ENCODE data around the gene CYP2A6.
"Not testable (repeated sequence)": the region's sequence is repeated elsewhere in the genome, so short reads cannot be mapped to it uniquely, and the experiment has no call there.

The CYP2A6 gene

DNA sequence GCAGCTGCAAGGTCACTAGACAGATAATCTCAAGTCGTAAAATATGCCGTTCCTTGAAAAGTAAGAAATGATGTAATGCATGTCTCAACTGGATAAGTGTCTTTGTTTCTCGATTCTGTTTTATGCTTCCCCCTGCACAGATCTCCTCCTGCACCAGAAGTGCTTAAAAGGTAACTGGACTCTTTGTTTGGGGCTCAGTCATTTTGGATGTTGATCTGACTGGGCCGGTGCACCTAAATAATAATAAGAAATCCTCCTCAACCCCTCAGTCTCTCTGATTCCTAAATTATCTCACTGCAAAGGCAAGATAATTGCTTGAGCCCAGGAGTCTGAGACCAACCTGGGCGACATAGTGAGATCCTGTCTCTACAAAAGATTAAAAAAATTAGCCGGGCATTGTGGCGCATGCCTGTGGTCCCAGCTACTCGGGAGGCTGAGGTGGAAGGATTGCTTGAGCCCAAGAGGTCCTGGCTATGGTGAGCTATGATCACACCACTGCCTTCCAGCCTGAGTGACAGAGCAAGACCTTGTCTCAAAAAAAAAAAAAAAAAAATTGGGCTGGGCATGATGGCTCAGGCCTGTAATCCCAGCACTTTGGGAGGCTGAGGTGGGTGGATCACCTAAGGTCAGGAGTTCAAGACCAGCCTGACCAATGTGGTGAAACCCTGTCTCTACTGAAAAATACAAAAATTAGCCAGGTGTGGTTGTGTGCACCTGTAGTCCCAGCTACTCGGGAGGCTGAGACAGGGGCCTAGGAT lies 14.7 kb upstream of the CYP2A6 start:
- H3K27ac Mint-ChIP-seq, H3K4me3 Mint-ChIP-seq, H3K9me3 Mint-ChIP-seq, H3K4me1 Mint-ChIP-seq, H3K27me3 Mint-ChIP-seq, H3K36me3 Mint-ChIP-seq: not testable (repeated sequence)

DNA sequence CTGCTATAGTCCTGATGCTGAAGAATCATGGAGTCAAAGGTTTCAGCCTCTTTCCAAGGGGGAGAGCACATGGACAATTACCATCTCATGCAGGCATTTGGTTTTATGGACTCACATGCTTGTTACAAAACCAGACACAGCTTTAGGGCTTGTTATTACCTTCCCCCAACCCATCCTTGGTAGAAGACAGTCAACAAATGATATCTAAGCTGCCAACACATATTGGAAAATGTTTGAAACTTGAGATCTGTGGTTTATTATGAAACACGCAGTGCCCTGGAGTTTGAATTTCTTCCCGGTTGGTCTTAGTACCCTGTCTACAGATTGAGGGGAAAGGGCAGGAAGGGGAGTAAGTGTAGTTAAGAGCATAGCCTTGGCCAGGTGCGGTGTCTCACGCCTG lies 12.5 kb upstream of the CYP2A6 start:
- Mint-ChIP-seq H3K4me3 (no peak overlapping the region), H3K27ac (no peak overlapping the region), H3K9me3 (no peaks in the 10 kb centered on the region), H3K4me1 (no peaks in the 10 kb centered on the region), H3K27me3 (peaks cover 4% of the 10 kb centered on the region), H3K36me3 (no peaks in the 10 kb centered on the region)

DNA sequence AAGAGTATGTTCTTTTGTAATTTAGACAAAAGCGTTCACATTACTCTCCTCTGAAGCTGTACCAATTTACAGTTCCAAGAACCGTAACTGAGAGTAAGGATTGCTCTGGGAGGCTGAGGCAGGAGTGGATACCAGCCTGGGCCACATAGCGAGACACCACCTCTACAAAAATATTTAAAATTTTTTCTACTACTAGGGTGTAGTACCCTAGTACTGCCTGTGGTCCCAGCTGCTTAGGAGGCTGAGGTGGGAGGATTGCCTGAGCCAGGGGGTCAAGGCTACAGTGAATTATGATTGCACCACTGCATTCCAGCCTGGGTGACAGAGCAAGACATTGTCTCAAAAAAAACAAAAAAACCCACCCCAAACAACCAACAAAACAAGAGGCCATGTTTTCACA lies 12.1 kb upstream of the CYP2A6 start:
- no peak overlapping the region for H3K27ac Mint-ChIP-seq
- H3K4me1 Mint-ChIP-seq: no peaks in the 10 kb centered on the region
- H3K9me3 Mint-ChIP-seq: no peaks in the 10 kb centered on the region
- H3K4me3 Mint-ChIP-seq: no peak overlapping the region
- H3K27me3 Mint-ChIP-seq: peaks cover 4% of the 10 kb centered on the region
- H3K36me3 Mint-ChIP-seq: no peaks in the 10 kb centered on the region

DNA sequence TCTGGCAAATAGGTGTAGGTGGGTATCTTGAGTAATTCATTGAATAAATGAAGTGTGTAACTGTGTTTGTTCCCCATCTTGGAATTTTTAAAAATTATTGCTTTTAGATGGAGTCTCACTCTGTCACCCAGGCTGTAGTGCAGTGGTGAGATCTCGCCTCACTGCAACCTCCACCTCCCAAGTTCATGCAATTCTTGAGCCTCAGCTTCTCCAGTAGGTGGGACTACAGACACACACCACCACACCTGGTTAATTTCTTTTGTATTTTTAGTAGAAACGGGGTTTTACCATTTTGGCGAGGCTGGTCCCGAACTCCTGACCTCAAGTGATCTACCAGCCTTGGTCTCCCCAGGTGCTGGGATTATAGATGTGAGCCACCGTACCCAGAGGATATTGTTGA lies 7.9 kb upstream of the CYP2A6 start:
- no peaks in the 10 kb centered on the region for H3K36me3 Mint-ChIP-seq
- H3K27ac Mint-ChIP-seq: no peak overlapping the region
- no peaks in the 10 kb centered on the region for H3K27me3 Mint-ChIP-seq
- no peaks in the 10 kb centered on the region for H3K4me1 Mint-ChIP-seq
- no peaks in the 10 kb centered on the region for H3K9me3 Mint-ChIP-seq
- H3K4me3 Mint-ChIP-seq: no peak overlapping the region

DNA sequence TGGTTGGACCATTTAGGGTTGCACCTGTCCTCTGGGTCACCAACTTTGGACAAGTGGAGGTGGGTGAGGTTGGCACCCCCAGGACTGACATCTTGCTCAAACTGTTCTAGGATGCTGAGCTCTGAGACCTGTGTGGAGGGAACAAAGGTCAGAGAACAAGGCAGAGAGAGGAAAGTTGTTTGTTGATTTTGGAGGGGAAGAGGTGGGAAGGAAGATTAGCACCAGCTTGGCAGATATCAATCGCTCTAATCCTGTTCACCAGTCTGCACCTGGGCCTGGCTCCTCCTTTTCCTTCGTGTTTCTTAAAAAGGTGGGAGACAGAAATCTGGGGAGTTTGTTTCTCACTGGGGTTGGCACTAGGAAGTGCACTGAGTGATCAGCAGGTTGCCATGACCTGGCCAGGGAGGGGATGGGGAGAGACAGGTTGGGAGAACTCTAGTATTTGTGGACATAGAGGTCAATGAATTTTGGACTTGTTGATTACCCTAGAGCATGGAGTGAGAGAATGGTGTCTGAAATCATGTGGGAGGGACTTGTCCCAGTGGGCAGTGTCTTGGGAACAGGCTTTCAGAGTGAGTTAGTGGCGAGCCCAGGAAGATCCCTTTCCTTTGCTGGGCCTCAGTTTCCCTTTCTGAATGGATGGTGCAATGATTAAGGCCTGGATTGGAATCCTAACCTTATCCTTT lies 2.4 kb upstream of the CYP2A6 start:
- H3K4me3 Mint-ChIP-seq, H3K27ac Mint-ChIP-seq, H3K9me3 Mint-ChIP-seq, H3K36me3 Mint-ChIP-seq: not testable (repeated sequence)
- H3K27me3 Mint-ChIP-seq: peaks cover 12% of the 10 kb centered on the region
- peaks cover 11% of the 10 kb centered on the region for H3K4me1 Mint-ChIP-seq

DNA sequence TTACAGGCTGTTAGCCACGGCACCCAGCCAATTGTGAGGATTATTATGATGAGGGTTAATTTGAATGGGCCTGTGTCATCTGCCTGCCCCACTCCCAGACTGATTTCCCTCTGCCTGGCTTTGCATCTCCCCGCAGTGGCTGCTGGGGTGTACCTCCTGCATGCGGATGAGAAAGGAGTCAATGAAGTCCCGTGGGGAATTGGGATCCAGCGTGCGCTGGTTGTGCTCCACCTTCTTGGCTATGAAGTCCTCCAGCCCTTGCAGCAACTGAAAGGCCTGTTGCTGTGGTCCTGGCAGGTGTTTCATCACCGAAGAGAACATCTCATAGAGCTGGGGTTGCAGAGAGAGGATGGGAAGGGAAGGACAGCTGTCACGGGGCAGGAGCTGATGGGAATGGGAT lies 3.5 kb downstream of the CYP2A6 start:
- not testable (repeated sequence) for H3K9me3 Mint-ChIP-seq, H3K36me3 Mint-ChIP-seq, H3K27ac Mint-ChIP-seq, H3K4me3 Mint-ChIP-seq
- peaks cover 16% of the 10 kb centered on the region for H3K27me3 Mint-ChIP-seq
- H3K4me1 Mint-ChIP-seq: peaks cover 35% of the 10 kb centered on the region

DNA sequence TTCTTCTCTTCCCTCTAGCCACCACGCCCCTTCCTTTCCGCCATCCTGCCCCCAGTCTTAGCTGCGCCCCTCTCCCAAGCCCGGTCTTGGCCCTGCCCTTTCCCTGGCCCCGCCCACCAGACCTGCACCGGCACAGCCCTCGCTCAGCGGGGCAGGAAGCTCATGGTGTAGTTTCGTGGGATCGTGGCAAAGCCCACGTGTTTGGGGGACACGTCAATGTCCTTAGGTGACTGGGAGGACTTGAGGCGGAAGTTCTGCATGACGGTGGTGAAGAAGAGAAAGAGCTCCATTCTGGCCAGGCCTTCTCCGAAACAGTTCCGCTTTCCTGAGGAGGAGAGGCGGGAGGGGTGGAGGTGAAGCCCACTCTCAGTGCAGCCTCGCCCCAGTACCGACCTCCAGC lies 6.6 kb downstream of the CYP2A6 start:
- Mint-ChIP-seq H3K4me1 (peaks cover 30% of the 10 kb centered on the region), H3K4me3 (peak overlapping the region; percentile 79), H3K27ac (peak overlapping the region; percentile 93)
- H3K9me3 Mint-ChIP-seq, H3K36me3 Mint-ChIP-seq, H3K27me3 Mint-ChIP-seq: not testable (repeated sequence)

DNA sequence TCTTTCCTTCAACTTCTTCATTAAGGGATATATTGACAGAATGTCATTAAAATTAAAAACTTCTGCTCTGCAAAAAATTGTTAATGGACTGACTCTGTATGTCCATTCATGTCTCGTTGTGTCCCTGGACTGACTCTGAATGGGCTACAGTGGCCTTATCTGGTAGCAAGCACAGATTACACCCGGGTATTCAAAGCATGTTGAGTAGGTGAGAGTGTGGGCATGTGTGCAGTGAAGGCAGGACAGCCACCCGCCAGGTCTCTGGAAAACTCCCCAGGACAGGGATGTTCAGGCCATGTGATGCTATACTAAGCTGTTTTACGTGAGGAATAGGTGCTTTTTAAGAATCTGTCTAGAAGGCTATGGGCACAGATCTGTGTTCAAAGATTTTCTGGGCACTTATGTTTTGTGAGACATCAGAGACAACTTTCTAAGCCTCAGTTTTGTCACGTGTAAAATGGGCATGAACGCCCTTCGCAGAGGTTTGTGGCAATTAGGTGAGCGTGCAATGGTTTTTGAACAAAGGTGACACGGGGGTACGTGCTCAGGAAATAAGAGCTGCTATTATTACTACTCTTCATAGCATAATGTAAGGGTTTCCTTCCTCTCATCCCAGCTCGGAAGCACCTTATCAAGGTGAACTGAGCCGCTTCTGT lies 7.1 kb downstream of the CYP2A6 start:
- Mint-ChIP-seq H3K27ac (peak overlapping the region; percentile 93), H3K4me1 (peaks cover 27% of the 10 kb centered on the region)

DNA sequence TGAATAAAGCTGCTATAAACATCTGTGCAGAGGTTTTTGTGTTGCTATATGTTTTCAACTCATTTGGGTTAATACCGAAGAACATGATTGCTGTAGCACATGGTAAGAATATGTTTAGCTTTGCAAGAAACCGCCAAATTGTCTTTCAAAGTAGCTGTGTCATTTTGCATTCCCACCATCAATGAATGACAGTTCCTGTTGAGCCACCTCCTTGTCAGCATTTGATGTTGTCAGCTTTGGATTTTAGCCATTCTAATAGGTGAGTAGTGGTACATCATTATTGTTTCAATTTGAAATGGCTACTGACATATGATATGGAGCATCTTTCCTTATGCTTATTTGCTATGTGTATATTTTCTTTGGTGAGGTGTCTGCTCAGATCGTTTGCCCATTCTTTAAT lies 8.2 kb downstream of the CYP2A6 start:
- not testable (repeated sequence) for H3K27ac Mint-ChIP-seq, H3K9me3 Mint-ChIP-seq, H3K4me3 Mint-ChIP-seq, H3K36me3 Mint-ChIP-seq, H3K27me3 Mint-ChIP-seq
- H3K4me1 Mint-ChIP-seq: peaks cover 20% of the 10 kb centered on the region

More for the DNA sequence above, 7.1 kb downstream of the CYP2A6 start:
- not testable (repeated sequence) for H3K27me3 Mint-ChIP-seq, H3K36me3 Mint-ChIP-seq, H3K9me3 Mint-ChIP-seq
- peak overlapping the region; percentile 79 for H3K4me3 Mint-ChIP-seq

DNA sequence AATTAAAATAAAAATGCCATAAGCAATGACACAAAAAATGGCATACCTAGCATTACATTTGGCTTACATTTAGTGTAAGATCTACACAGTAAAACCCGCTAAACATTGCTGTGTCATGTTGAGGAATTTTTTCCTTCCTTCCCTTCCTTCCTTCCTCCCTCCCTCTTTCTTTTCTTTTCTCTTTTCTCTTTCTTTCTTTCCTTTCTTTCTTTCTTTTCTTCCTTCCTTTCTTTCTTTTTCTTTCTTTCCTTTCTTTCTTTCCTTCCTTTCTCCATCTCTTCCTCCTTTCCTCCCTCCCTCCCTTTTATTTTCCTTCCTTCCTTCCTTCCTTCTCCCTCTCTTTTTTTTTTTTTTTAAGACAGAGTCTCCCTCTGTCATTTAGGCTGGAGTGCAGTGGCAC lies 11.8 kb downstream of the CYP2A6 start:
- not testable (repeated sequence) for H3K27me3 Mint-ChIP-seq, H3K4me3 Mint-ChIP-seq, H3K36me3 Mint-ChIP-seq, H3K27ac Mint-ChIP-seq, H3K9me3 Mint-ChIP-seq
- peaks cover 13% of the 10 kb centered on the region for H3K4me1 Mint-ChIP-seq

DNA sequence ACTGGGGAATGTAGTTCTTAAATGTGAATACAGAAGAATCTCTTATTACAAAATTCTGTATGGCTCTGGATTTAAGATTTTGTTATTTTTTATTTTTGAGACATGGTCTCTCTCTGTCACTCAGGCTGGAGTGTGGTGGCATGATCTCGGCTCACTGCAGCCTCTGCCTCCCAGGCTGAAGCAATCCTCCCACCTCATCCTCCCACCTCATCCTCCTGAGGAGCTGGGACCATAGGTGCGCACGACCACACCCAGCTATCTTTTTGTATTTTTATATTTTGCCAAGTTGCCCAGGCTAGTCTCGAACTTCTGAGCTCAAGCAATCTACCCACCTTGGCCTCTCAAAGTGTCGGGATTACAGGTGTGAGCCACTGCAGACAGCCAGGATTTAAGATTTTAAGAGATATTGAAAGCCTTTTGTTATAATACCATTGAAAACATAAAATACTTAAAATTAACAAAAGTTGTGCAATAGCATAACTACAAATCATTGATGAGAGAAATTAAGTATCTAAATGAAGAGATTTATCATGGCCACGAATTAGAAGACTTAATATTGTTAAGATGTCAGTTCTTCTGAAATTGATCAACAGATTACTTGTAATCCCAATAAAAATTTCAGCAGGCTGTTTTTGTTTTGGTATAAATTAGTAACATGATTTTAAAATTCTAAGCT lies 13.4 kb downstream of the CYP2A6 start:
- peaks cover 19% of the 10 kb centered on the region for H3K4me1 Mint-ChIP-seq
- no peaks in the 10 kb centered on the region for H3K27me3 Mint-ChIP-seq
- no peaks in the 10 kb centered on the region for H3K36me3 Mint-ChIP-seq
- H3K27ac Mint-ChIP-seq: no peak overlapping the region
- H3K4me3 Mint-ChIP-seq: no peak overlapping the region
- no peaks in the 10 kb centered on the region for H3K9me3 Mint-ChIP-seq

DNA sequence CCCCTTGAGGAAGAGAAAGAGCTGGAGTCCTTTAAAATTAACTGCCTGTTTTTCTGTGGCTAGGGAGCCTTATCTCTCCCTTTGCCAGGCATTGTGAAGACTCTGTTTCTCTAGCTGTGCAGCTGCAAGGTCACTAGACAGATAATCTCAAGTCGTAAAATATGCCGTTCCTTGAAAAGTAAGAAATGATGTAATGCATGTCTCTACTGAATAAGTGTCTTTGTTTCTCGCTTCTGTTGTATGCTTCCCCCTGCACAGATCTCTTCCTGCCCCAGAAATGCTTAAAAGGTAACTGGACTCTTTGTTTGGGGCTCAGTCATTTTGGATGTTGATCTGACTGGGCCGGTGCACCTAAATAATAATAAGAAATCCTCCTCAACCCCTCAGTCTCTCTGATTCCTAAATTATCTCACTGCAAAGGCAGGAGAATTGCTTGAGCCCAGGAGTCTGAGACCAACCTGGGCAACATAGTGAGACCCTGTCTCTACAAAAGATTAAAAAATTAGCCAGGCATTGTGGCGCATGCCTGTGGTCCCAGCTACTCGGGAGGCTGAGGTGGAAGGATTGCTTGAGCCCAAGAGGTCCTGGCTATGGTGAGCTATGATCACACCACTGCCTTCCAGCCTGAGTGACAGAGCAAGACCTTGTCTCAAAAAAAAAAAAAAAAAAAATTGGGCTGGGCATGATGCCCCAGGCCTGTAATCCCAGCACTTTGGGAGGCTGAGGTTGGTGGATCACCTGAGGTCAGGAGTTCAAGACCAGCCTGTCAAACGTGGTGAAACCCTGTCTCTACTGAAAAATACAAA lies 16.3 kb downstream of the CYP2A6 start:
- H3K4me1 Mint-ChIP-seq: peaks cover 19% of the 10 kb centered on the region
- H3K4me3 Mint-ChIP-seq: peak overlapping the region; percentile 16
- H3K9me3 Mint-ChIP-seq, H3K36me3 Mint-ChIP-seq, H3K27me3 Mint-ChIP-seq: not testable (repeated sequence)
- H3K27ac Mint-ChIP-seq: peak overlapping the region; percentile 1

DNA sequence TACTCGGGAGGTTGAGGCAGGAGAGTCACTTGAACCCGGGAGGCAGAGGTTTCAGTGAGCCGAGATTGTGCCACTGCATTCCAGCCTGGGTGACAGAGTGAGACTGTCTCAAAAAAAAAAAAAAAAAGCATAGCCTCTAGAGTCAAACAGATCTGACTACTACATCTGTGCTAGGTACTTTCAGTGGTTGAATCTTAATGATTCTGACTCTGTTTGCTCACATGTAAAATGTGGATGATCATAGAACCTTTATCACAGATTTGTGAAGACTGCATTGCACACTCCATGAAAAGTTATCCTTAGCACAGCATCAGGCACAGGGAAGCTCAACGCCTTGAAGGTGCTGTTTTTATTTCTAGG lies 17.8 kb downstream of the CYP2A6 start:
- peaks cover 21% of the 10 kb centered on the region for H3K4me1 Mint-ChIP-seq
- not testable (repeated sequence) for H3K36me3 Mint-ChIP-seq, H3K27ac Mint-ChIP-seq, H3K4me3 Mint-ChIP-seq, H3K9me3 Mint-ChIP-seq, H3K27me3 Mint-ChIP-seq

DNA sequence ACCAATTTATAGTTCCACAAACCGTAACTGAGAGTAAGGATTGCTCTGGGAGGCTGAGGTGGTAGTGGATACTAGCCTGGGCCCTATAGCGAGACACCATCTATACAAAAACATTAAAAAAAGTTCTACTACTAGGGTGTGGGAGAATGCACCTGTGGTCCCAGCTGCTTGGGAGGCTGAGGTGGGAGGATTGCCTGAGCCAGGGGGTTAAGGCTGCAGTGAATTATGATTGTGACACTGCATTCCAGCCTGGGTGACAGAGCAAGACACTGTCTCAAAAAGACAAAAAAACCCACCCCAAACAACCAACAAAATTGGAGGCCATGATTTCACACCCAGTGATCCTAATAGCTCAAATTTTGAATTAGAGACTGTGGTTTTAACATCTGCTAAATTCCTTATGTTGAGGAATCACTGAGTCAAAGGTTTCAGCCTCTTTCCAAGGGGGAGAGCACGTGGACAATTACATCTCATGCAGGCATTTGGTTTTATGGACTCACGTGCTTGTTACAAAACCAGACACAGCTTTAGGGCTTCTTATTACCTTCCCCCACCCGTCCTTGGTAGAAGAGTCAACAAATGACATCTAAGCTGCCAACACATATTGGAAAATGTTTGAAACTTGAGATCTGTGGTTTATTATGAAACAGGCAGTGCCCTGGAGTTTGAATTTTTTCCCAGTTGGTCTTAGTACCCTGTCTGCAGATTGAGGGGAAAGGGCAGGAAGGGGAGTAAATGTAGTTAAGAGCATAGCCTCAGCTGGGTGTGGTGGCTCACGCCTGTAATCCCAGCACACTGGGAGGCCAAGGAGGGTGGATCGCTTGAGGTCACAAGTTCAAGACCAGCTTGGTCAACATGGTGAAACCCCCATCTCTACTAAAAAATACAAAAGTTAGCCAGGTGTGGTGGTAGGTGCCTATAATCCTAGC lies 18.5 kb downstream of the CYP2A6 start:
- H3K36me3 Mint-ChIP-seq: peaks cover 11% of the 10 kb centered on the region
- H3K27me3 Mint-ChIP-seq: no peaks in the 10 kb centered on the region
- H3K4me3 Mint-ChIP-seq: no peak overlapping the region
- no peaks in the 10 kb centered on the region for H3K9me3 Mint-ChIP-seq
- peaks cover 27% of the 10 kb centered on the region for H3K4me1 Mint-ChIP-seq
- H3K27ac Mint-ChIP-seq: no peak overlapping the region

DNA sequence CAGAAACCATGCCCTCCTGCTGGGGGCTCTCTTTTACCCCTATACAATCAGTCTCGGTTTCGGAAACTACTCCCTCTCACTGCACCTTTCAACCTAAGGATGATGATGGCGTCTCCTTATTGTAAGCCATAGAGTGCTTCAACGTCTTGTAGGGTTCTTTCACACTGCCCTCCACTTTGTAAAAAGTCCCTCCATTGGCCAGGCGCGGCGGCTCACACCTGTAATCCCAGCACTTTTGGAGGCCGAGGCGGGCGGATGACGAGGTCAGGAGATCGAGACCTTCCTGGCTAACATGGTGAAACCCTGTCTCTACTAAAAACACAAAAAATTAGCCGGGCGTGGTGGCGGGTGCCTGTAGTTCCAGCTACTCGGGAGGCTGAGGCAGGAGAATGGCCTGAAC lies 19.5 kb downstream of the CYP2A6 start:
- peak overlapping the region; percentile 23 for H3K27ac Mint-ChIP-seq
- H3K4me3 Mint-ChIP-seq, H3K9me3 Mint-ChIP-seq, H3K27me3 Mint-ChIP-seq: not testable (repeated sequence)
- H3K4me1 Mint-ChIP-seq: peaks cover 31% of the 10 kb centered on the region
- peaks cover 12% of the 10 kb centered on the region for H3K36me3 Mint-ChIP-seq
